ENCODE data around the gene PPP2R1A.
"Not testable (repeated sequence)": the region's sequence is repeated elsewhere in the genome, so short reads cannot be mapped to it uniquely, and the experiment has no call there.

The PPP2R1A gene

DNA sequence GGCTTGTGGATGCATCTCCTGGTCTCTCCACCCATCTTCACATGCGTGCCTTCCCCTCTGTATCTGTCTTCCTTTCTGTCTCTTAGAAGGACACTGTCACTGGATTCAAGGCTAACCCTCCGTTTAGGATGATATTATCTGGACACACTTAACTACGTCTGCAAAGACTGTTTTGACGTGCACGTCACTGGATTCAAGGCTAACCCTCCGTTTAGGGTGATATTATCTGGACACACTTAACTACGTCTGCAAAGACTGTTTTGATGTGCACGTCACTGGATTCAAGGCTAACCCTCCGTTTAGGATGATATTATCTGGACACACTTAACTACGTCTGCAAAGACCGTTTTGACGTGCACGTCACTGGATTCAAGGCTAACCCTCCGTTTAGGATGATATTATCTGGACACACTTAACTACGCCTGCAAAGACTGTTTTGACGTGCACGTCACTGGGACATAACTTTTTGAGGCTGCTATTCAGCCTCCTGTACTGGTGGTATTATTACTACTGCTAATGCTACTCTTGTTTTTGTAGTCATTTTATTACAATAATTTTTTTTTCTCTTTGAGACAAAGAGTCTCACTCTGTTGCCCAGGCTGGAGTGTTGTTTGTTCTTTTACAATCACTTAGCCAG, 11.0 kb downstream of the PPP2R1A start:
- DNase-seq, result not testable (repeated sequence)

DNA sequence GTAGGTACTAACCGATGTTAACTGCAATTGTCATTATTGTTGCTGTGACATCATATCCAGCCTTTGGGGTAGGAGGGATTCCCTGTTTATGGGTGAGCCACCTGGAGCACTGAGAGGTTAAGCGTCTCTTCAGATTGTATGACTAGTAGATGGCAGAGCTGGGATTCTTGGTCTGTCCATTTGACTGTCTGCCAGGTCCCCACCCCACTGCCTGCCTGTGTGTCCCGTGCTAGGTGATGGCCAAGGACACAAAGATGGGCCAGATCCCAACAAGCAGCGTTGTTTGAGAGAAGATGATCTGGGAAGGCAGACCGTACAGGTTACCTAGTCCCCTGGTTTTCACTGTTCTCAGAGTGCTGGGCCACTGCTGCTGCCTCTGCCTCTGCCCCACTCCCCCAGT, 16.6 kb downstream of the PPP2R1A start:
- no peak for DNase-seq

DNA sequence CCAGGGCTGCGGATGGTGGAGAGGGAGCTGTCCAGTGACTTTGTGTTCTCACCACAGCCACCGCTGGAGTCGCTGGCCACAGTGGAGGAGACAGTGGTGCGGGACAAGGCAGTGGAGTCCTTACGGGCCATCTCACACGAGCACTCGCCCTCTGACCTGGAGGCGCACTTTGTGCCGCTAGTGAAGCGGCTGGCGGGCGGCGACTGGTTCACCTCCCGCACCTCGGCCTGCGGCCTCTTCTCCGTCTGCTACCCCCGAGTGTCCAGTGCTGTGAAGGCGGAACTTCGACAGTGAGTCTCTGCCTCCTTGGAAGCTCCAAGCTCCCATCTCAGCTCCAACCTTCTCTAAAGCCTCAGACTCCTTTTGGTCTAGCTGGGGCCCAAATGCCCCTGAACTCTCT, 21.4 kb downstream of the PPP2R1A start:
- no peak for DNase-seq

DNA sequence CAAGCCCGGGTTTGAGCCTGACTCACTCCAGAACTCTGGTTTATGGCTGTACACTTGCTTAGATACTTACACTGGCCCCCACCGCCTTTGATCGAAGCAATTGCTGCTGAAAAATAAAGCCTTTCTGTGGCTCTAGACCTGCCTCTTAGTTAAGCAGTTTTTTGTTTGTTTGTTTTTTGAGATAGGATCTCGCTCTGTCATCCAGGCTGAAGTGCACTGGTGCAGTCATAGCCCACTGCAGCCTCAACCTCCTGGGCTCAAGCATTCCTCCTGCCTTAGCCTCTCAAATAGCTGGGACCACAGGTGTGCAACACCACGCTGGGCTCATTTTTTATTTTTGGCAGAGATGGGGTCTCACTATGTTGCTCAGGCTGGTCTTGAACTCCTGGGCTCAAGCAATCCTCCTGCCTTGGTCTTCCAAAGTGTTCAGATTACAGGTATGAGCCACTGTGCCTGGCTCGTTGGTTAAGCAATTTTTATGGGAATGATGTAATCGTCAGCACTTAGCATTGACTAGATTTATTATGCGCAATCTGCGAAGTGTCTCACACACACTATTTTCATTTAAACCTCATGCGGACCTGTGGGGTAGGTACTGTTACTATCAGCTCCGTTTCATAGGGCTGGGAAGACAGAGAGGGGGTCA, 22.2 kb downstream of the PPP2R1A start:
- DNase-seq, result no peak

DNA sequence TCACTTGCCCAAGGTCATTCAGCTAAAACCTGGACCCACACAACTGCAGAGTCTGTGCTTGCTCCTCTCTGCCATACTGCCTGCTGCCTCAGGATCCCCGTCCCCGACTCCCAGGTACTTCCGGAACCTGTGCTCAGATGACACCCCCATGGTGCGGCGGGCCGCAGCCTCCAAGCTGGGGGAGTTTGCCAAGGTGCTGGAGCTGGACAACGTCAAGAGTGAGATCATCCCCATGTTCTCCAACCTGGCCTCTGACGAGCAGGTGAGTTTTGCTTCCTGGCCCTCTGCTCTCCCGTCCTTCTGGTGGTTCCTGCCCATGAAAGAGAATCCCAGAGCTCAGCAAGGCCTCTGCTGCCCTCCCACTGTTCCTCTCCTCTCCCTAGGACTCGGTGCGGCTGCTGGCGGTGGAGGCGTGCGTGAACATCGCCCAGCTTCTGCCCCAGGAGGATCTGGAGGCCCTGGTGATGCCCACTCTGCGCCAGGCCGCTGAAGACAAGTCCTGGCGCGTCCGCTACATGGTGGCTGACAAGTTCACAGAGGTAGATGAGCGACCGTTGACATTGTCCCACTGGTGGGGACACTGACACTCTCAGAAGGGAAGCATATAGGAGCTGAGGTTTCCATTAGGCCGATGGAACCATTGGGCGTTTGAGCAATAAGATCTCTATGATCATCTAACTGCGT, 22.9 kb downstream of the PPP2R1A start:
- no peak for DNase-seq

DNA sequence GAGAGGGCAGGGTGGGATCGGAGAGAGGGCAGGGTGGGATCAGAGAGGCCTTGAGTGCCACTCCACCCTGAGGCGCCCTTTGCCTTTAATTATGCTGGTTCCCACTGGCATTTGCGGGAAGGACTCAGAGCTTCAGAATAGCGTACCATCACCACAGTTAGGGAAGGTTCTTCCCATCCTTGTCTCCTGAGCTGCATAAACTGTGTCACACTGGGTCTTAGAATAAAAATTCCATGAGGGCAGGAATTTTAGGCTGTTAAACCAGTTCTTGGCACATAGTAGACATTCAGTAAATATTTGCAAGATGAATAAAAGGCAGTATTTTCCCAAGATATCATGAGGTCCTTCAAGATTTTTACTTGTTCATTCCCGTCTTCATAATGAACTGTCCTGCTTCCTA, 24.4 kb downstream of the PPP2R1A start:
- DNase-seq, result no peak

DNA sequence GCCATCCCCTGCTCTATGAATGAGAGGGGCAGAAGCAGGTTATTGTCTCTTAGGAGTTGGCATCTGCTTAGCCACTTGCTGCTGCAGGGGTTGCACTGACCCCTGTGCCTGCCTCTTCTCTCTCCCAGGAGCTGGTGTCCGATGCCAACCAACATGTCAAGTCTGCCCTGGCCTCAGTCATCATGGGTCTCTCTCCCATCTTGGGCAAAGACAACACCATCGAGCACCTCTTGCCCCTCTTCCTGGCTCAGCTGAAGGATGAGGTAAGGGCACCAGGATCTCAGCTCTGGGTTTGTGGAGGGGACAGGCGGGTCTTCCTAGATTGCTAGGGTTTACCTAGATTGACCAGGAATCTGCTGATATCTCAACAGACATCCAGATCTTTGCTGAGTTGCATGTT, 26.5 kb downstream of the PPP2R1A start:
- no peak for DNase-seq

DNA sequence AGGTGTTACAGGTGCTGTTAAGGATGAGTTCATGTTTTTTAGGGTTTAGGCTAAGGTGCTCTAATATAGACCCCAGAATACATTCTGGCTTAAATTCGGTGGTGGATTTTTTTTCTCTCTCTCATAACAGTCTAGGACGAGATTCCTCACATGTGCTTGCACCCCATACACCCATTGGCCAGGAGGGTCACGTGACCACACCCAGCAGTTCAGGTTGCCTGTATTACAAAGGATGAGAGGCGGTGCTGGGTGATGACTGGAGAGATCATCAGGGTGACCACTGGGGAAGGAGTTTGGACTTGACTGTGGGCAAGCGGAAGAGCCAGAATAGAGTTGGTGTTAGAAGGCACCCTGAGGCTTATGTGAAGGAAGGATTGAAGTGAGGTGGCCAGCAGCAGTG, 27.7 kb downstream of the PPP2R1A start:
- no peak for DNase-seq

DNA sequence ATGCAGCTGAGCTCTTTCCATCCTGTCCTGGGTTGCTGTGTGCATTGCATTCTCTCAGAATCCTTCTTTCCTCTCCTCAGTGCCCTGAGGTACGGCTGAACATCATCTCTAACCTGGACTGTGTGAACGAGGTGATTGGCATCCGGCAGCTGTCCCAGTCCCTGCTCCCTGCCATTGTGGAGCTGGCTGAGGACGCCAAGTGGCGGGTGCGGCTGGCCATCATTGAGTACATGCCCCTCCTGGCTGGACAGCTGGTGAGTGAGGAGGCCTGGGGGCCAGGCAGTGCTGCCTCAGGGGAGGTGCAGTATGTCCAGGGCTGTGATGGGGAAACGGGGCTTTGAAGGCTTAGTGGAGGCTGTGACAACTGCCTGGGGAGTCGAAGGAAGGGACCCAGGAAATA, 29.8 kb downstream of the PPP2R1A start:
- DNase-seq, result no peak

DNA sequence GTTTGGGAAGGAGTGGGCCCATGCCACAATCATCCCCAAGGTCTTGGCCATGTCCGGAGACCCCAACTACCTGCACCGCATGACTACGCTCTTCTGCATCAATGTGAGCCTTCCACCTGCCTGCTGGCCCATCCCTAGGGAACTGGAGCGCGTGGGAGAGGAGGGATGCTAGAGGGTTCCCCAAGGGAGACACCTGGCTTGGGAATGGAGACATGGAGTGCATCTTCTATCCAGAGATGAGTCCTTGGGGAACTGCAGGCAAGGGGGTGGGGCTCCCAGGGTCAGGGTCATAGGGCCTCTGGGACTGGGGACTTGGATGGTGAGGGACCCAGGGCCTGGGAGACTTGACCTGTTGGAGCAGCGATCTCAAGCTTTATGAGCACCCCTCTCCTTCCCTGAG, 31.2 kb downstream of the PPP2R1A start:
- no peak for DNase-seq

DNA sequence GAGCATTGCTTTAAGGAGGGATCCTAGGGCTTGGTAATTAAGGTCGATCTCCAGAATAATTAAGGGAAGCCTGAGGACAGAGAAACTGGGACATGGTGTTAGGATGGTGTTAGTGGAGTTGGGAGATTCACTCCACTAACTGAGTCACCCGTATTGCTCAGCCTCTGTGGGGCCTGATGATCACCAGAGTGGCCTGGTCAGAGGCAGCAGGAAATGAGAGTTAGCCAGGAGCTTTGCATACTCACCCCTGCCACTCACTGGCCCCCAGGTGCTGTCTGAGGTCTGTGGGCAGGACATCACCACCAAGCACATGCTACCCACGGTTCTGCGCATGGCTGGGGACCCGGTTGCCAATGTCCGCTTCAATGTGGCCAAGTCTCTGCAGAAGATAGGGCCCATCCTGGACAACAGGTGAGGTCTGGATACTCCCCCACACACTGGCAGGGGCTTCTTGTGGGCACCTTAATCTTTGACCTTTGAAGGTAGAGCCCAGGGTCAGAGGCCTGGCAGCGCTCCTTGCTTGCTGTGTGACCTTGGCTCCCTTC, 32.1 kb downstream of the PPP2R1A start:
- no peak for DNase-seq

DNA sequence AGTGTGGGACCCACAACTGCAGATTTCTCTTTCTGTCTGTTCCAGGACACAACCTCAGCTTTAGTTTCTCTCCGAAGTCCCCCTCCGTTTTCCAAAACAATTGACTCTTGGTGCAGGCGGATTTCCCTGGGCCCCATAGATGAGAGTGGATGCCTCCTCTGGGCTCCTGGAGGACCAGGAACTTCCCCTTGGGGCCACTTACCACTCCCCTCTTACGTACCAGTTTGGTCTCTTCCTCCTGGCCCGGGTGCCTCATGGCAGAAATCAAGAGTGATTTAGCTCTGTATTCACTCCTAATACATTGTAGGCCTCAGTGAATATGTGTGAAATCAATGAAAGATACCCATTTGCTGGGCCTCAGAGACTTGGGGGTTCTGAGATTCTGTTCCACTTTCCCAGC, 34.4 kb downstream of the PPP2R1A start:
- DNase-seq, result no peak

DNA sequence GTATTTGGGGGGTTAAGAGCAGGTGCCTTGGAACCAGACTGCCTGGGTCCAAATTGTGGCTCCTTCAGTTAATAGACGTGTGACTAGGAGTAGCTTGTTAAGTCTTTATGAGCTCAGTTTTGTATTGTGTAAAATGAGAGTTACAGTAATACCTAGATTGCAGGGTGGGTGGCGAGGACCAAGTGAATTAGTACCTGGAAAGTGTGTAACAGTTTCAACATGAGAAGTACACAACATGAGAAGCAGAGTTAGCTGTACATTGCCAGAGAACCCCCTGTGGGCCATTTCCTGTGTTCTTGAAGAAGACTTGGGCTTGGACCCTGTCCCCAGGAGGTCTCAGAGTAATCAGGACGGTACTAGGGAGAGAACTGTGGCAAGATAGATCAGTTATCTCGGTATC, 36.8 kb downstream of the PPP2R1A start:
- DNase-seq, result no peak

DNA sequence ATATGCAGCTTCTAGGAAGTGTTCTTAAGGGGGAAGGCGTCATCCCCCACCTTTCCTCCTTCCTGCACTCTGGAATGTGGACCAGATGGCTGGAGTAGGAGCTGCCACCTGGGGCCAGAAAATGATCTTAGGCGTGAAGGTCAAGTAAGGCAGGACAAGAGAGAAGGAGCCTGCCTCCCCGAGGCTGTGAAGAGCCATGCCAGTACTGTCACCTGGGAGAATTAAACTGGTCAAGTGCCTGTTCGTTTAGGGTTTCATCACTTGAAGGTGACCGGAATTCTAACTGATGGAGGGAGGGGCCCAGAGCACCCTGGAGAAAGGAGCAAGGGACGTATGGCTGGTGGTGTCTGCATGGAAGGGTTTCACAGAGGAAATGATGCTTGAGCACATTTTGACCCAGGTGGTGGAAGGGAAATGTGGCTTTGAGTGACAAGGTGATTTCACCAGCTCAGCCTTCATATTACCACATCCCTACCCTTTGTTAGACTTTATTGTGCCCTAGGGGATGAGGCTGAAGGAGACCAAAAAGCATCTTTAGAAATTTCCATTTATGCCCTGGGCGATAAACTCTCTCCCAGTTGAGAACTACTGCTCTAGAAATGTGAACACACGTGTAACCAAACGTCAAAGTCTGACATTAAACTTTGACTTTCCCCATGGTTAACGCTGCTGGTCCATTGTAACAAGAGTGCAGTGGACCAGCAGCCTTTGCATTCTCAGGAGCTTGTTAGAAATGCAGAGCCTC, 37.5 kb downstream of the PPP2R1A start:
- DNase-seq, result no peak

DNA sequence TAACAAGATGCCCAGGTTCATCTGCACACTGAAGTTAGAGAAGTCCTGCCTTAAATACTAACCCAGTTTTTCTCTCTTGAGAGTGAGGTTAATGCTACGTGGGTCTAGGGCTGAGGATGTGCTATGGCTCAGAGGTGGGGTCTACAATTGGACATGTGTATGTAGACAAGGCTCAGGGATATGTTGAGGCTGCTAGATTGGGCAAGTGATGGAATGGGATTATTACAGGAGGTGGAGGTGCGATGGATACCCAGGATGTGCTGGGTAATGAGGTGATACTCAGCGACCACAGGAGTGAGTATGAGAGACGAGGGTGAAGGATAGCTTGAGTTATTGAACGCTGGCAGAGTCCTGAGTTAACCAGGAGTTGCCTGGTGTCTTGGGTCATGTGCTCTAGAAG, 38.1 kb downstream of the PPP2R1A start:
- no peak for DNase-seq

DNA sequence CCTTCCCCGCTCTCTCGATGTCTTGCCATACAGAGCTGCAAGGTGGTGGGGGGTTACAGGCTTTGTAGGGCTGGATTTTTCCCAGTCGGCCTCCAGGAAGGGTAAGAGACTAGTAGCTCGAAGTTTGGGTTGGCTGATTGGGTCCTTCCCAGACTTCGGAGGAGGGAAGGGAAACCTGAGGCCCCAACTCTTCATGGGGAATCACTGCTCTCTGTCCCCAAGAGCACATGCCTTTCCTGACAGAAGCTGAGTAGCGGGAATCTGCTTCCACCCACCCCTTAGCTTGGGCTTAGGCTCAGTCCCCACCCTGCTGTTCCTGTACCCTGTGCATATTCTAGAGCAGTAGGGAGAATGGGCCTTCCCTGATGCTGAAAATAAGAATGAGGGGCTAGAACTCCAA, 39.7 kb downstream of the PPP2R1A start:
- DNase-seq, result no peak

DNA sequence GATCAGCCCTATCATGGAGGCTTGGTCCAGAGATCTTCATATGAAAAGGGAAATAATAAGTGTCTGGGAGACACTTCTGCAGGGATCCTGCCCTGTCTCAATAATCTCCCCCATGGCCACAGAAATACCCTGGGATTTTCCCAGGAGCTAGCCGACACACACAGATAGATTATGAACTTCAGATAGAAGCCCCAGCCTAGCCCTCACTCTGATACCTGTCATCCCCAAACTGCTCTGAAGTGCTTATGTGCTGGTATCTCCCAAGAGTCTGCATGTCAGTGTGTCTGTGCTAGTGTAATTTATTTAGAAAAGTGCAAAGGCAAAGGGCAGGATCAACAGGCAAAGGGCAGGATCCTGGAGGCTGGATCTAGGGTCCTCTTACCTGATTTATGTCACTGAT, 40.8 kb downstream of the PPP2R1A start:
- no peak for DNase-seq

DNA sequence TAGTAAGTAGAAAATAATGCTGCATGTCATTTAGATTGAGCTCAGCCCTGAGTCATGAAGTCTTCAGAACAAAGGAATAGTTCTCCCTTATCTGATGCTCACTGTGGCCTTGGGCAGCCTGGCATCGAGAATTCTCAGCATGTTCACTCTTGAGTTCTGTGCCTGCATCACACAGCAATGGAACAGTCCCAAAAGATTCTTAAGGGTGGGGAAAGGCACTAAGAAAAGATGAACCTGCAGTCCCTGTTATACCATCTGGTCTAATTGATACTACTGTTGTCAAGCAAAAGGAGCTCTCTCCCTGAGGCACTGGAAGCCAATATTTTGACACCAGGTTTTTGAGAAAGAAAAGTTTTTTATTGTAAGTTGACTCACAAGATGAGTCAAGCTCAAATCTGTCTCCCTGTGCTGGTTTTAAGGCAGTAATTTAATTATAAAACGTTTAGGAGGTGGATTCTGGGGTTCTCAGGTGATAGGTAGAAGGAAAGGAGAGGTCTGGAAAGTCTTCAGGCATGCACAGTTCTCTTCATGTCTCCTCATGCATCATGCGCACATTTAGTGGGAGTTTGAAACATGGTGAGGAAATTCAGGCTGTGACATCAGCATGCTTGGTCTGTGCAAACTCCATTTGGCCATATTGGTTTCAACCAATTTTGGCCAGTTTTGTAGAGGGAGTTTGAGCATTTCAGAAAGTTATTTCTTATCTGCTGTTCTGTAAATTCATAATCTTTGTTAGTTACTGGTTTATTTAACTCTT, 41.5 kb downstream of the PPP2R1A start:
- DNase-seq, result no peak

DNA sequence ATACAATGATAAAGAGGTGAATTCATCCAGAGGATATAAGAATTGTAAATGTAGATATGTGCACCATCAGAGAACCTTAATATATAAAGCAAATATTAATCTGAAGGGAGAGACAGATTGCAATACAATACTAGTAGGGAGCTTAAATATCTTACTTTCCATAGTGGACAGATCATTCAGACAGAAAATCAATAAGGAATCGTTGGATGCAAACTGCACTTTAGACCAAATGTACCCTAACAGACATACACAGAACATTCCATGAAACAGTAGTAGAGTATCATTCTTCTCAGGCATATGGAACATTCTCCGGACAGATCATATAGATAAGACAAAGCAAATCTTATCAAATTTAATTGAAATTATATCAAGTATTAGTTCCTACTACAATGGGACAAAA, 44.6 kb downstream of the PPP2R1A start:
- DNase-seq, result no peak

DNA sequence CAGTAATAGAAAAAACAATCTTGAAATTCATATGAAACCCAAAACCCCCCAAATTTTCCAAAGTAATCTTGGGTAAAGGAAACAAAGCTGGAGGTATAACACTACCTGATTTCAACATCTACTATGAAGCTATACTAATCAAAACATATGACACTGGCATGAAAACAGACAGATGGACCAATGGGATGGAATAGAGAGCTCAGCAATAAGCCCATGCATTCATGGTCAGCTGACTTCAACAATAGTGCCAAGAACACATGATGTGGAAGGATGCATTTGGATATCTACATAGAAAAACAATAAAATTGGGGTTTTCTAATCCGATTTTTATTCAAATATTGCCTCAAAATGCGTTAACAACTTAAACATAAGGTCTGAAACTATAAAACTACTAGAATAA, 47.3 kb downstream of the PPP2R1A start:
- DNase-seq, result no peak

DNA sequence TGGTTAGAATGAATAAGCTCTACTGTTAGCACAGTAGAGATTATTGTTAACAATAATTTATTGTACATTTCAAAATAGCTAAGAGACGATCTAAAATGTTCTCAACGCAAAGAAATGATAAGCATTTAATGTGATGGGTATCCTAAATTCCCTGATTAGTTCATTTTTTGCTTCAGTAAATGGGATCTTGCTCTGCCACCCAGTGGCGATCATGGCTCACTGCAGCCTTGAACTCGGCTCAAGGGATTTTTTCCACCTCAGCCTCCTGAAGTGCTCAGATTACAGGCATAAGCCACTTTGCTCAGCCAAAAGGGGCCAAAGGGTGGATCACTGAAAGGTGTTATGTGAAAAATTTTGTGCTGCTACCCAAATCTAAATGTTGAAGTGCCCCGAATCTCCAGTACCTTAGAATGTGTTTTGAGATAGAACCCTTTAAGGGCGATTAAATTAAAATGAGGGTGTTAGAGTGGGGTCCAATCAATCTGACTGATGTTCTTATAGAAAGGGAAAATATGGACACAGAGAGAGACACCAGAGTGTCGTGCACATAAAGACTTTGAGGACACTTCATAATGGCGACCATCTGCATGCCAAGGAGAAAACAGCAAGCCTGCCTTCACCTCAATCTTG, 48.0 kb downstream of the PPP2R1A start:
- peak; percentile 31 for DNase-seq

DNA sequence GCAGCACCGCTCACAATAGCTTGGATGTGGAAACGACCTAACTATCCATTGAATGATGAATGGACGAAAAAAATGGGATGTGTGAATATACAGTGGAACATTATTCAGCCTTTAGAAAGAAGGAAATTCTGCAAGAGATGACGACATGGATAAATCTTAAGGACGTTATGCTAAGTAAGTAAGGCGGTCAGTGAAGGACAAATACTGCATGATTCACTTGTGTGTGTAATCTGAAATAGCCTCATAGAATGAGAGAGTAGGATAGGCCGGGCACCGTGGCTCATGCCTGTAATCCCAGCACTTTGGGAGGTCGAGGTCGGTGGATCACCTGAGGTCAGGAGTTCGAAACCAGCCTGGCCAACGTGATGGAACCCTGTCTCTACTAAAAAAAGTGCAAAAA, 54.2 kb downstream of the PPP2R1A start:
- no peak for DNase-seq
